ENCODE data around the gene SLC2A4. TPM values are rescaled to one million over a fixed set of nuclear protein-coding genes. Genes with fewer than 3 reads are reported as not detected.

SLC2A4 gene
- total RNA-seq, 1 donor from 2014 or later = not detected

GRCh38 chr17:7260651-7261378 is 20.7 kb upstream of the SLC2A4 start:
- DNase-seq = no peak
- H3K27me3 Mint-ChIP-seq = peaks cover 11% of the 10 kb centered on the region
- peaks cover 29% of the 10 kb centered on the region for H3K4me1 Mint-ChIP-seq
- no peaks in the 10 kb centered on the region for H3K9me3 Mint-ChIP-seq
- peak; percentile 64 for ATAC-seq (ENCODE audit: low read depth)
- CTCF ChIA-PET = no interaction called here
- intact Hi-C loops (cut with micrococcal nuclease) = loop anchor here (1.0 to 5.0 kb wide), 2 partner anchors 9 to 36 kb away; partner anchors contain the start of gene ELP5
- POLR2A ChIA-PET = interaction anchor here (0.6 to 1.0 kb wide), 3 partner anchors 9 to 111 kb away, joined by 3 to 4 read pairs (median 4); partner anchors contain the start of genes CTDNEP1 and GABARAP
- peak overlapping the region; percentile 76 for H3K27ac Mint-ChIP-seq
- peak overlapping the region; percentile 77 for H3K4me3 Mint-ChIP-seq
- TF ChIP-seq CTCF (IDR thresholded peaks at IDR 0.05) = no peak
- peaks cover 31% of the 10 kb centered on the region for H3K36me3 Mint-ChIP-seq (ENCODE audit: low read depth)

- Mint-ChIP-seq H3K27me3 (peaks cover 11% of the 10 kb centered on the region), H3K4me3 (peak overlapping the region; percentile 77), H3K4me1 (peaks cover 29% of the 10 kb centered on the region), H3K9me3 (no peaks in the 10 kb centered on the region), H3K36me3 (ENCODE audit: low read depth) (peaks cover 23% of the 10 kb centered on the region), H3K27ac (peak overlapping the region; percentile 76)
- peak; percentile 60 for ATAC-seq (ENCODE audit: low read depth)
- ChIA-PET POLR2A (interaction anchor here (0.6 to 1.0 kb wide), 4 partner anchors 10 to 111 kb away, joined by 3 to 4 read pairs (median 4); partner anchors contain the start of genes CTDNEP1 and GABARAP), CTCF (no interaction called here)
- intact Hi-C loops (cut with micrococcal nuclease) = loop anchor here (1.0 to 5.0 kb wide), 2 partner anchors 9 to 36 kb away; partner anchors contain the start of gene ELP5
- TF ChIP-seq CTCF (IDR thresholded peaks at IDR 0.05) = no peak
- peak; percentile 40 for DNase-seq
Observed at GRCh38 chr17:7261379-7262191, 19.9 kb upstream of the SLC2A4 start.

- Mint-ChIP-seq H3K4me3 (peak within 1 kb of the TSS; percentile 77), H3K9me3 (no peaks in the 10 kb centered on the region), H3K36me3 (ENCODE audit: low read depth) (peaks cover 16% of the 10 kb centered on the region), H3K27me3 (peaks cover 15% of the 10 kb centered on the region), H3K27ac (peak within 1 kb of the TSS; percentile 76), H3K4me1 (peaks cover 29% of the 10 kb centered on the region)
- intact Hi-C loops (cut with micrococcal nuclease) = loop anchor here (5.0 kb wide), 1 partner anchor 35 kb away; no protein-coding TSS in a partner anchor
- ChIA-PET CTCF (interaction anchor here (1.0 kb wide), 1 partner anchor 42 kb away, joined by 3 read pairs; no protein-coding TSS in a partner anchor), POLR2A (interaction anchor here (0.9 to 1.0 kb wide), 2 partner anchors 20 to 43 kb away, joined by 4 read pairs; partner anchors contain the start of gene GABARAP)
- ATAC-seq (ENCODE audit: low read depth) (no peak), DNase-seq (peak; percentile 22)
- no peak for TF ChIP-seq CTCF (IDR thresholded peaks at IDR 0.05)
Observed at GRCh38 chr17:7262192-7262934, 19.2 kb upstream of the SLC2A4 start, which contains the start of gene CLDN7. Gene CLDN7, minus strand, starts transcription at chr17:7262478. Its CDS starts 435 bp downstream, at chr17:7262043.

- Mint-ChIP-seq H3K9me3 (no peaks in the 10 kb centered on the region), H3K27ac (peak overlapping the region; percentile 30), H3K4me3 (peak overlapping the region; percentile 77), H3K27me3 (peaks cover 15% of the 10 kb centered on the region), H3K36me3 (ENCODE audit: low read depth) (peaks cover 13% of the 10 kb centered on the region), H3K4me1 (peaks cover 29% of the 10 kb centered on the region)
- DNase-seq (no peak), ATAC-seq (ENCODE audit: low read depth) (peak; percentile 19)
- TF ChIP-seq CTCF (IDR thresholded peaks at IDR 0.05) = no peak
- intact Hi-C loops (cut with micrococcal nuclease) = loop anchor here (5.0 kb wide), 1 partner anchor 34 kb away; no protein-coding TSS in a partner anchor
- ChIA-PET CTCF (interaction anchor here (1.0 kb wide), 2 partner anchors 33 to 42 kb away, joined by 3 read pairs; no protein-coding TSS in a partner anchor), POLR2A (interaction anchor here (0.5 to 1.1 kb wide), 2 partner anchors 26 to 31 kb away, joined by 5 read pairs; no protein-coding TSS in a partner anchor)
Observed at GRCh38 chr17:7262935-7263800, 18.4 kb upstream of the SLC2A4 start.

Measured in activated B cell treated with CpG ODN at 0.5 μM for 24 hours (primary cell).